GM21786 (cell line): ENCODE results near the gene VAT1L.

Experiments used
- ATAC-seq: cut with Tn5 transposase; IDR thresholded peaks from one replicate; pipeline ENCODE4 v1.9.1; 2021; ENCODE audit not compliant: unreplicated experiment

The VAT1L gene

DNA sequence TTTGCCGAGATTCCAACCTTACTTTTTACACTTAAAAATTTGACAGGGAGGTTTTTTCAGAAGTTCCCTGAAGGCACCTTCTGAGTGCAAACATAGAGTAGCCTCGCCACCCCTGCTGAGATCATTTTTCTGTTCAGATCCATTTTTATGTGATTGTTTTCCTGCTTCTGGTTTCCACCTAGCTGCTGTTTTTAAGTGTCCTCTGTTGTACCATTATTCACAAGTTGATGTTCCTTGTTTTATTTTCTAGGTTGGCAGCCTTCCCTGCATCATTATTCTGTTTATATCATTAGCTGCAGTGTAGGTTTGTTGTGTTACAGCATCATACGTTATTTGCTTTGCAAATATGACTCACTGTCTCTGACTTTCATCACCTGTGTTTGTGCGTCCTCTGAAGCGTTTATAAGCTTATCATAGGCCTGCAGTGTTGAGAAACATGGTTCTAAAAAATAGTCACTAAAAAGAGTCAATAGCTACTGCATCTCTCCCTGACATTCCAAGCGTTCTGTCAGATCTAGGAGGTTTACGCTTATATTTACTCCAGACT lies 117.1 kb downstream of the VAT1L start:
- no peak for ATAC-seq

DNA sequence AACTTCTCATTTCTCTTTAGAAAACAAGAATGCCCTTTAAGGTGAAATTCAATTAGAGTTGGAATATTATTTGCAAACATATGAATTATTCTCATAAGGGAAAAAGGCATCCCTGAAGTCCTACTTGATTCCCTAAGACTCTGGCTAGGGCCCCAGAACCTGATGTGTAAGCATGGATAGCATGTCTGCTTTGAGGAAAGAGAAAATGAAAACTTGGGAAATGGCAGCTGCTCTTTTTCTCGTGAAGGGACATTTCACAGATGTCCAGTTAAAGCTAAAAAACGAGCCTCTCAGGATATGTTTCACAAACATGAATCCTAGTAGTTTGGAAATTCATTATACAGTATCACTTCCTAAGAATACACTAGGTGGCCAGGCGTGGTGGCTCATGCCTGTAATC lies 121.7 kb downstream of the VAT1L start:
- ATAC-seq, result no peak

GRCh38 chr16:77912617-77913016 lies 124.3 kb downstream of the VAT1L start:
- ATAC-seq, result no peak

DNA sequence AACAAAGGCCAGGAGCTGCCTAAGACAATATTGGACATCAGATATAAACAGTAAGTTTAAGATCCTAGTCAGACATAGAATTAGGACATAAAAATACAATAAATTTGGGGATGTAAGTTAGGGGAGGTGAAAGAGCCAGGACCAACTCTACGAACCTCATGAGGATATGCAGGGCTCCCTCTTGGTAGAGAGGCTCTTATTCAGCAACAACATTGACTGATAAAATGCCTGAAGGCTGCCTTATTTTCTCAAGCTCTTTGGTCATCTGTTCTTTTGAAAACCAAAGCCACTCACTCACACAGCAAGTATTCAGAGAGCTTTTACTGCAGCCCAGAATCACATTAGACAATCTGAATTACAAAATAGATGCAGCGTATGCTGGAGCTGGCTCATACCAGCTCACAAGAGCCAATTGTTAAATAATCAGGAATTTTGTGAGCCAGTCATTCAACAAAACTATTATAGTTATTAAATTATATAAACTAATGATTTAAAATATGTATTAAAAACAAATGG lies 125.4 kb downstream of the VAT1L start:
- no peak for ATAC-seq

- no peak for ATAC-seq
These were observed 127.7 kb downstream of the VAT1L start for GRCh38 chr16:77916111-77916510.

- ATAC-seq, result no peak
These were observed 129.6 kb downstream of the VAT1L start for GRCh38 chr16:77917971-77918370.

GRCh38 chr16:77918809-77919707 lies 130.7 kb downstream of the VAT1L start:
- ATAC-seq, result no peak

- ATAC-seq, result no peak
These were observed 131.5 kb downstream of the VAT1L start for GRCh38 chr16:77919761-77920415.

DNA sequence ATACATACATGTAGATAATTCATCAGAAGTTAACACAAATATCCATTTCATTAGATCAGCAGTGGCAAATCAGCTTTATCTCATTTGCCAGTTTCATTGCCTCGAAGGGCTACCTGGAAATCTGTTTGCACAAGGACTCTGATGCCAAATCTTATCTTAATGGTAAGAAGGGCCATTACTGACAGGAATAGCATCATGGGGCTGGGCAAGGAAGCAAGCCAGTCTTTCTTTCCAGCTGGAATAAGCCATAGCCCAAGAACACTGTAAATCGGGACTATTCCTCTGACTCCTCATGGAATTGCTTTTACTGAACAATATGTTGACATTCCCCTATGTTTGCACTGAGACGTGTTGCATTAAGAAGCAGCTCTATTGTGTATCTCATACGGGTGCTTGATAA lies 132.6 kb downstream of the VAT1L start:
- no peak for ATAC-seq

DNA sequence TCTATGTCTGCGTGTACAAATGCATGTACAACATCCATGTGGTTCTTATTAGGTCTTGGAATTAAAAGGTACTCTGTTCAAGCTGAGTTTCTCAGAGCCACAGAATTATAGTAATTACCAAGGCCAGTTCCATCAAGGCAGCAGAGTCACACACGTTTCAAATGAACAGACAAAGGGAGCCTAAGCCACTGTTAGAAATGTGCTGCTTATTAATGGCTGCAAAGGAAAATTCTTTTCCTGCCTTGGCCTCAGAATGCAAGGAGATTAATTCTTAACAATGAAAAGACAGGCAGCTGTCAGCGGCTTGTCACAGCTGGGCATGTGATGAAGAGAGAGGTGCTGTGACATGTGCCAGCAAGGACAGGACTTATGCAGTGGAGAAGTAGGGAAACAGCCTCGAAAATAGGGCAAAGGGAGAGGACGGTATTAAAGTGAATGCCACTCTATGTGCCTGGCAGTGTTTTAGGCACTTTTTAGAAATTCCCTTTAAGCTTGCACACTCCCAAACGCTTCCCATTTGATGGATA lies 133.9 kb downstream of the VAT1L start:
- ATAC-seq, result no peak

DNA sequence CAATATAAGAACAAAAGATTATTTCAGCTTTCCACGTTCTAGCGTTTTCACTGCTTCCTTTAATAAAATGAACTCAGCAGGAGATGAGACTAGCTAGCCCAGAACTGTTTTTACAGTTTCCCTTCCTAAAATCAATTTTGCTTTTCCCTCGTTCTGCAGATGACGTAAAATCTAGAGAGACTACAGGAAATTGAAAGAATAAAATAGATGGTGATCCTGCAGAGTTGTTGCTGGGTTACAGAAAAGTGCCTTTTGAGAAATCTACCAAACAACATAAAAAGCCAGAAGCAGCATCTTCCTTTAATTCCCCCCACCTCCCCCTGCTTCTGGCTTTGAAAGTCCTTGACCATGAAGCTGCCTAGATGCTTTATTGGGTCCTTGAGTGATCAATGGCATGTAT lies 137.2 kb downstream of the VAT1L start:
- no peak for ATAC-seq

- ATAC-seq, result no peak
These were observed 139.7 kb downstream of the VAT1L start for GRCh38 chr16:77928096-77928495.

- no peak for ATAC-seq
These were observed 140.6 kb downstream of the VAT1L start for GRCh38 chr16:77929004-77929403.

- no peak for ATAC-seq
These were observed 142.7 kb downstream of the VAT1L start for GRCh38 chr16:77931058-77931457.

GRCh38 chr16:77937473-77938149 lies 149.2 kb downstream of the VAT1L start:
- ATAC-seq, result no peak

GRCh38 chr16:77938913-77939312 lies 150.5 kb downstream of the VAT1L start:
- ATAC-seq, result no peak

- no peak for ATAC-seq
These were observed 151.6 kb downstream of the VAT1L start for GRCh38 chr16:77939968-77940367.

GRCh38 chr16:77943801-77944200 lies 155.4 kb downstream of the VAT1L start:
- no peak for ATAC-seq

GRCh38 chr16:77944631-77945030 lies 156.3 kb downstream of the VAT1L start:
- no peak for ATAC-seq

- no peak for ATAC-seq
These were observed 156.8 kb downstream of the VAT1L start for GRCh38 chr16:77945126-77945525.

- no peak for ATAC-seq
These were observed 158.5 kb downstream of the VAT1L start for GRCh38 chr16:77946823-77947222.
